GM12801 (cell line): Measurements from ENCODE around the gene HNRNPLL.

Experiments
- TF ChIP-seq, protein P1 (sequence below): IDR thresholded peaks from one replicate; pipeline ENCODE4 v1.5.1; 2011; ENCODE audit warnings: control low read depth; ENCODE audit not compliant: insufficient read length; ENCODE audit errors: extremely low read depth

The HNRNPLL gene

DNA sequence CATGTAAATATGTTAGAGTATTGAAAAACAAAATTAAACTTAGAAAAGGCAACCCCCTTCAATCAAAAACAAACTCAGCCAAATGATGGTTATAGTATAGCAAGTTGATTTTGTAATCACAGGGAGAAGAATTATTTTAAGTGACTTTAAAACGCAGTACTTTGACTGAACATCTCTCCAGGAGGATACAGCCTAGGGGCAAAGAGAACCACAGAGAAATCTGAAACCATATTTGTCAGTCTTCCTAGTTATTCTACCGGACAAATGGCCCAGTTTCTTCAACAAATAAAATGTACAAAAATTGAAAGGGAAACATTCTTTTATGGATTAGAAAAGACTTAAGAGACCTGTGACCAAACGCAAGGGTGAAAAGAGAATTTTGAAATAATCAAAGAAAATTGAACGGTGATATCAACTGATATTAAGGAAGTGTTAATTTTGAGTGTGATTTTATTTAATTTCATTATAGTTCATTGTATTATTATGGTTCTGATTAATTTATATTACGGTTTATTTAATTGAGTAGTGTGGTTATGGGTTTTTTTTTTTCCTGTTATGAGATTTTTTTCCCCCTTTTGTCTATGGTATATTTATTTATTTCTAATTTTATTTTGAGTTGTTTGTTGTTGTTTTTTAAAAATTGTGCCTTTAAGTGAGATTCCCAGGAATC lies 75.3 kb downstream of the HNRNPLL start:
- TF ChIP-seq, protein P1, sequence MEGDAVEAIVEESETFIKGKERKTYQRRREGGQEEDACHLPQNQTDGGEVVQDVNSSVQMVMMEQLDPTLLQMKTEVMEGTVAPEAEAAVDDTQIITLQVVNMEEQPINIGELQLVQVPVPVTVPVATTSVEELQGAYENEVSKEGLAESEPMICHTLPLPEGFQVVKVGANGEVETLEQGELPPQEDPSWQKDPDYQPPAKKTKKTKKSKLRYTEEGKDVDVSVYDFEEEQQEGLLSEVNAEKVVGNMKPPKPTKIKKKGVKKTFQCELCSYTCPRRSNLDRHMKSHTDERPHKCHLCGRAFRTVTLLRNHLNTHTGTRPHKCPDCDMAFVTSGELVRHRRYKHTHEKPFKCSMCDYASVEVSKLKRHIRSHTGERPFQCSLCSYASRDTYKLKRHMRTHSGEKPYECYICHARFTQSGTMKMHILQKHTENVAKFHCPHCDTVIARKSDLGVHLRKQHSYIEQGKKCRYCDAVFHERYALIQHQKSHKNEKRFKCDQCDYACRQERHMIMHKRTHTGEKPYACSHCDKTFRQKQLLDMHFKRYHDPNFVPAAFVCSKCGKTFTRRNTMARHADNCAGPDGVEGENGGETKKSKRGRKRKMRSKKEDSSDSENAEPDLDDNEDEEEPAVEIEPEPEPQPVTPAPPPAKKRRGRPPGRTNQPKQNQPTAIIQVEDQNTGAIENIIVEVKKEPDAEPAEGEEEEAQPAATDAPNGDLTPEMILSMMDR, result no peak

DNA sequence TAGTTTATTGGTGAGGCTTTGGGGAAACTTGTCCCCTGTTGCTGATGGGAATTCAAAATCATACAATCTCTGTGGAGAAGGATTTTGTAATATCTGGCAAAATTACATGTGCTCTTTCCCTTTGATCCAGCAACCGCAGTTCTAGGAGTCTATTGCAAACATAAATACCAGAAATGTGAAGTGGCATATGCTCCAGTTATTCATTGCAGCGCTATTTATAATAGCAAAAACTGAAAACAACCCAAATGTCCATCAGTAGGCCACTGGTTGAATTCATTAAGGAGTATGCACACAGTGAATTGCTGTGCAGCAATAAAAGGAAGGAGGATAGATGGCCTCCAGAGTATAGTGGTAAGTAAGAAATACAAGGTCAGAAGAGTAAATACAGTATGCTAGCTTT lies 76.5 kb downstream of the HNRNPLL start:
- TF ChIP-seq, protein P1, result no peak

DNA sequence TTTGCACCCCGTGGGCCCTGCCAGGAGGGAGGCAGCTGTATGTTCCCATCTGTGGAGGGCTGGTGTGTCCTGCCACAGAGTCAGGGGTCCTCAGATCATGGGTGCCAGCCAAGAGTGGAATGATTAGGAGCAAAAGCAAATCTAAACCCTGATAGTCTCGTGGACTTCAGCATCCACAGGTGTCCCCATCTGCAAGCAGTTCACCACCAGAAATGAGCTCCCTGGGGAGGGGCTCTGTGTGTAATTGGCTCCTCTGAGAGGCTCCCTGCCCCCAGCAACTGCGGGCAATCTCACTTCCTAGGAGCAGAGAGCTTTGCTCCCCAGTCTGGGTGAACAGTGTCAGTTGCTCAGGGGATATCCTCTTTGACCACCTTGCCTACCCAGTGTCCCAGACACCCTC lies 78.1 kb downstream of the HNRNPLL start:
- TF ChIP-seq, protein P1, result no peak

DNA sequence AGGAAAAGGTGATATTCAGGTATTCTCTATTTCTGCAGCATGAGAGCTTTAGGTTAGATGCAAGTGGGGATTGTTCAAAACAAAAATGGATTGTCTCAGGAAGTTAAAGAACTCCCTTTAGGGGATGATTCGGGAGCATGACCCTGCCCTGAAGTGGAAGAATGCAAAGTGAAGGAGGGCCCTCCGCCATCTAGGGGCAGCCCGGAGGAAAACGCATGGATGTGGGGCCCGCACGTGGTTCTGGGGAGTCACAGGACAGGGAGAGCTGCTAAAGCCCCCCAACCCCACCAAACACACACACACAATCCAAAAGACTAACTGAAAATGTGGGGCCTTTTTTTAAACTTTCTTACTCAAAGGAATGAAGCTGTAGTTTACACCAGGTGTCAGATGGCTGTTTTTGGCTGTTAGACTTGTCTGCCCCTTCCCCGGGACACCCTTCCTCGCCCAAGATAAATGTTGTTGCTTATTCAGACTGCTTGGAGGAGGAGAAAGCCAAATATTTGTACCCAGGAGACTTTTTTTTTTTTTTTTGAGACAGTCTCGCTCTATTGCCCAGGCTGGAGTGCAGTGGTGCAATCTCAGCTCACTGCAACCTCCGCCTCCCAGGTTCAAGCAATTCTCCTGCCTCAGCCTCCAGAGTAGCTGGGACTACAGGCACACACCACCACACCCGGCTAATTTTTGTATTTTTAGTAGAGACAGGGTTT lies 78.8 kb downstream of the HNRNPLL start:
- TF ChIP-seq, protein P1, result no peak

DNA sequence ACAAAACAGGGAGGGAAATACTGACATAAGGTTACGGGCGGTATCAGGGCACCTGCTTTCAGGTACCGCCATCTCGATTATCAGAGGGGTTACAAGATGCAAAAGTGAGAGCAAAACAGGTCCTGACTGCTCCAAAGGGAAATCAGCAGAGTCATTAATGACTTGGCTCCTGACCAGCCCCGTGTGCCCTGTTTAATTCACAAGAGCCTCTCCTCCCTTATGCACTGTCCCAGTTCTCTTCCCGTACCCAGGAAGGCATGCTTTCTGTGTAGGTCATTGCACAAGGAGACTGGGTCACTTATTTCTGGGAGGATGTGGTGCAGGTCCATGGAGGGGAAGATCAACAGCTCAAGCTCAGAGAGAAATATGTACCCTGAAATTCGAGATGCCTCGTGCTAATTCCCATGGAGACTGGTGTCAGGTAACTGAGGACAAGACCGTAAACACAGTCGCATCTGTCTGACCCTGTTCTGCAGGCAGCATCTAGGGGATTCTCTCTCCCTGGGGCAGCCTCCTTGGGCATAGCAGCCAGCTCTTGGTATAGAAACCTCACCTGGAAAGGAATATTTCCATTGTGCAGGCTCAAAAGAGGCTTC lies 79.9 kb downstream of the HNRNPLL start:
- TF ChIP-seq, protein P1, result no peak

DNA sequence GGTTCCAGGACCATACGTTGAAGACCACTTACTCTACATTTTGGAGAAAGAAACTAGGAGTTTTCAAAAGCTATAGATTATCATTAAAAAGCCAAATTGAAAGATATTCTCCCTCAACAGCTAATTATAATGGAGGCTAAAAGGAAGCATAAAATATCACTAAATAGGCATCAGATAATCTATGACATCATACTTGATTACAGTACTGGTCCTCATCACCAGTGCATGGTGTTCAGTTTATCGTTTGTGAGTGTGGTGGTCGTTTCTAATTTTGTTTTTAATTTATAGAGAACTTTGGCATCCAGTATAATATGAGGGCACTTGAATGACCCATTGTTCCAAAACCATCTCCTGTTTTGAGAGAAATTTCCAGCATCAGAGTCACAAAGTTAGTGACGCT lies 80.9 kb downstream of the HNRNPLL start:
- TF ChIP-seq, protein P1, result no peak

DNA sequence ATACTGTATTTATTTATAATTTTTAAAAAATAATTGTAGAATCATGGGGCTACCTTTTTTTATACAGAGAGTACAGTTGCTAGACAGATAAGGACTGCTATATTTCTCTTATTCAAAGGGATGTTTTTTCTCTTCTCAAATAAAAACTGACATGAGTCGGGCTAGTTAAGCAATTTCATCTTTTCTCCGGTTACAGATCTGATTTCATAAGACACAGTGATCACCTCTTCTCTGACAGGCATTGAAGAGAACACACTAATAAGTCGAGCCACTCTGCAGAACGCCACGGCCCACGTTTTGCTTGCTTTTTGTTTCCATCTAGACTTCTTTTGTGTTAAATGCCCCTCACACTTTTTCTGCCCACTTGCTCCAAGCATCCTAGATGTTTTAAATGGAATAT lies 85.4 kb downstream of the HNRNPLL start:
- TF ChIP-seq, protein P1, result no peak
